ENCODE measurements around the gene PLD1.
"Not testable (repeated sequence)": the region's sequence is repeated elsewhere in the genome, so short reads cannot be mapped to it uniquely, and the experiment has no call there.

PLD1 gene

GRCh38 chr3:171835613-171836012, 25.3 kb upstream of the PLD1 start:
- DNase-seq = no peak

DNA sequence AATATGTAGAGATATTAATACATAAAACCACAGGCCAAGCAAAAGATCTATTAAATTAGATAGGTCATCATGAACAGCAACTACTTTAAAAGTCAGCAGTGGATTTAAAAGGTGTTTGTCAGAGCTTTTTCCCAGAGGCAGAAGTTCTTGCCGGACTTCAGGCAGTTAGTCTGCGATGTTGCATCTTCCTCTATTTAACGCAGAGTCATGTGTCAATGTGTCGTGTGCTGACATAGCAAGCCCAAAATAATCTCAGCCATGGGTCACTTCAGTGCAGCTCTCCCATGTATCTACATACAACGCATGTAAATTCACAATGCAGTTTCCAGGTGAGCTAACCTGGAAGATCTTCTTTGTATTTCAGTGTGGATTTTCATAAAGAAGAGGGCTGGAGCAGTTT, 24.8 kb upstream of the PLD1 start:
- no peak for DNase-seq

DNA sequence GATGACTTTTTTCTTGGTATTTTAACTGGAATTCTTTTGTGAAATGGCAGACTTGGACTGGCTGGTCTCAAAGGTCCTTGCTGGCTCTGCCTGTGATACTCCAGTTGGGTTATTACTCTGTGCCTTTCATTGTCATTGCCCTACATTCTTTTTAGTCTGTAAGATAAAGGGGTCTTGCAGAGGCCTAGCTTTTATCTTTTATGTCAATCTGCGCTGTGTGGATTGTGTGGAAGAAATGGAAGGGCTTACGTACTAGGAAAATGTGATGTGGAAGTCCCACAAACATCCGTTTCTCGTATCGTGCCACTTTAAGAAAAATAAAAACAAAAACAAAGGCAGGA, 24.1 kb upstream of the PLD1 start:
- no peak for DNase-seq

DNA sequence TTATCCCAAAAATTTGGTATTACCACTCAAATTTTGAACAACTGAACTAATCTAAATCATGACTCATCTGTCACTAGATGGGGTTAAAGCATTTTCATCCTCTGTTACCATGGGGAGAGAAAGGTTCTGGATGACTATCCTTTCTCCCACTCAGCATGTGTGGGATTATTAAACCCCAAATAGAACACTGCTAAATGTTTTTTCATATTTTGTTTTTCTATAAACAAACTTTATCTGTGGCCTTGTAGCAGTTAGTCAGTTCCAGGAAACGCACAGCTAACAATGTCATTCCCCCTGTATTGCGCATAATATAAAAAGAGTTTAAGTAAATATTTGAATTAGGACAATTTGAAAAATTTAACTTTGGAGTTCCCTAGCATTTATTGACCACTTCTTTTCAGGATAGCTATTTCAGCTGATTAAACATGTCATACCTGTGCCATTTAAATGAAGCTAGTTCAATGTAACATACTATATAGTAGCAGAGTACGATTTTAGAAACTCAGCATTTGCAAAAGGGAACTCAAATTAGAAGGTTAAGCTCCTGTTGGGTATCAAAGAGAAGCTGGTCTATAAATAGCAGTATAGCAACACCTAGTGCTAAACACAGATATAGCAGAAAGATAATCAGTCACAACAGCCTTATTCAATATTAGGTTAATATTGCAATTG, 23.6 kb upstream of the PLD1 start:
- peak; percentile 10 for DNase-seq

DNA sequence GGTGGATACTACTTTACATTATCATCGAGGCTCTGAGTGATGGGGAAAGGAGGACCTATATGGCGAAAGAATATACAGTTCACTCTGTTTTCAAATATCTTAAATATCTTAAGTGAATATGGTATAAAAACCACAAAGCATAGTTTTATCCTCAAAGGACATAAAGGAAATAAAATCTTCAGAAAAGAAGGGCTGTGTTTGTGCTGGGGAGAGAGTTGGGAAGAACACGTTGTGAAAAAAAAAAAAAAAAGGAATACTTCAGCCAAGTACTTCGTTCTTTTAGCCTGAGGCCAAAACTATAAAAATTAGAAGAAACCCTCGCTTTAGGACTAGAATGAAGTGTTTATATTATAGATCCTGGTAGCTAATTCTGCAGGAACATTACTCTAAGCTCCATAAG, 22.7 kb upstream of the PLD1 start:
- DNase-seq = no peak

GRCh38 chr3:171831936-171832335, 21.7 kb upstream of the PLD1 start:
- DNase-seq = no peak

DNA sequence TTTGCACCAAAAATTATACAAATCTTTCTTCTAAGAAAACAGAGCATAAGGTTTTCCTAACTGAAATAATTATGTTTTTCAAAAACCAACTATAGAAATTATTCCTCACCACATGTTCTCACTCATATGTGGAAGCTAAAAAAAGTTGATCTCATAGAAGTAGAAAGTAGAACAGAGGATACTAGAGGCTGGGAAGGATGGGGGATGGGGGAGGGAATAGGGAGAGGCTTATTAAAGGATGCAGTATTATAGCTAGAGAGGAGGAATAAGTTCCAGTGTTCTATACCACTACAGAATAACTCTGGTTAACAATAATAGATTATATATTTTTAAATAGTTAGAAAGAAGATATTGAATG, 20.2 kb upstream of the PLD1 start:
- no peak for DNase-seq

DNA sequence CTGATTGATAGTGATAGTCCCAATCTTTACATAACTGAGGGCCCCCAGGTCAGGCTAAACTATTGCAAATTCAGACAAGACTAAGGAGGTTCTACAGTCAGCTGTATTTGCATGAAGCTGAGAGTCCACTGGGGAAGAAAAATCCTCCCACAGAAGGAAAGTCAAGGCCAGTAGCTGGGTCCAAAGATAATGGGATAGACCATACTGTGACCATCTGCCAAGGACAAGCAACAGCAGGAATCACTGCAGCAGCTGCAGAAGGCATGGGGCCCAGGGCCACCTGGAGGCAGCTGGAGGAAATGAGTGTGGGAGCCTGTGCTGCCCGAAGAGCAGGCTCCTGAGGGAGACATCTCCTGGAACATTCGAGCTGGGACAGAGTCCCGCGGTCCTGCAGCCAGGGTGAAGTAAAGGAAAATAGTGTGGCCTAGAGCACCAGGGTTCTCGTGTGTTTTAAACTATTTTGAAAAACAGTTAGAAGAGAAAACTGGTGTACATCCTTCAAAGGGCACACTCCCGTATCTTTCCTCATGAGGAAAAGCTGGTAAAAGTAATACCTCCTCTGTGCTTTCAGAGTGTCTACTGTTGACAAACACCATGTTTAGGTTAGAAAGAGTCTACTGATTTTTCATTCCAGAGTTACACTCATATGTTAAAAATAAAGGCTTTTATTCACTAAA, 19.7 kb upstream of the PLD1 start:
- DNase-seq = peak; percentile 6

DNA sequence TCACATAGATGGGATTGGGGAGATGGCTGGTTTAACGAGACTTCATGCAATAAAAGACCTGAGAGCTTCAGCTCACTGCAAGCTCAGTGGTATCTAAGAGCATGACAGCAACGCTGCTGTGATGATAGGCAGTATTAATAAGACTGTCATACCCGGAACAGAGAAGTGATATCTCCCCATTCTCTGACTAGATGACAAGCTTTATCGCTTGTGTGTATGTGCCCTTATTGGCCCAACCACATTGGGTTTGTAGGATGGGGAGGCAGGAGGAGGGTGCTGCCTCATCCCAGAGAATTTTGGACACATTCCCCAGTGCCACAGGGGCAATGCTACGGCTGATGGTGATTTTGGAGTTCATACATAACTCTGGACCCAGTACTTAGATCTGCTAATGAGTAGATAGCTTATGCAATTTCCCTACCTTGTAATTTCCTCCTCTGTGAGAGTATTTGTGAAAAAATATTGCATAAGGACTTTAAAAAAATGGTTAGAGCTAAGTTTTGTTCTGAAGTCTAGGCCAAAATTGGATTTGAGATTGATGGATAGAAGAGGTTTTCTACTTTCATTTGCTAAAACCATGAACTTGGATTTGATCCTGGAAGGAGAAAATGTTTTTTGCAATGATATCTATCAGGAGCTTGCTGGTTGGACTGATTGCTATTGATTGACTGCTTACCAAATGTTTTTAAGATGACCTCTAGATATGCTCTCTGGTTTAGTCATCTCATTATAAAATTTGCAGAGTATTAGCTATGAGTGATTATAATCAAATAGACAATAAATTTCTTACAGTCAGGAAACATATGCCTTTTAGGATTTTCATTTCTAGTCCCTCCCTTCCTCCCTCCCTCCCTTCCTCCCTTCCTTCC, 18.9 kb upstream of the PLD1 start:
- no peak for DNase-seq

GRCh38 chr3:171827836-171828458, 17.7 kb upstream of the PLD1 start:
- no peak for DNase-seq

DNA sequence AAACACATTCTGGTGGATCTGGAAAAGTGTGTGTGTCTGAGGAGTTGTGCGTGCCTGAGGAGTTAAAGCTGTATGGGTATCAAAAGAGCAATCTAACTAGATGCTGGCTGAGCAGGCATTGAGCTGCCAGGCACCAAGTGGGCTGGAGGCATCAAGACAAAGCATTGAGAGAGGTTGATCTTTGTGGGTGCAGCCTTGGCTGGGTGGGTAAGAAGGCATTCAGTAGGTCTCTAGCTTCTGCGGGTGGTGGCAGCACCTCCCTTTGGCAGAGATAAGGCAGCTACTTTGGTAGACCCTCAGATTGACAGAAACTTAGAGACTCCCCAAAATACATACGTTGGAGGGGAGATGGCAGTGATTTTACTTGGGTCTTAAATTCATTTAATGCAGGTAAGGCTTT, 17.1 kb upstream of the PLD1 start:
- no peak for DNase-seq

DNA sequence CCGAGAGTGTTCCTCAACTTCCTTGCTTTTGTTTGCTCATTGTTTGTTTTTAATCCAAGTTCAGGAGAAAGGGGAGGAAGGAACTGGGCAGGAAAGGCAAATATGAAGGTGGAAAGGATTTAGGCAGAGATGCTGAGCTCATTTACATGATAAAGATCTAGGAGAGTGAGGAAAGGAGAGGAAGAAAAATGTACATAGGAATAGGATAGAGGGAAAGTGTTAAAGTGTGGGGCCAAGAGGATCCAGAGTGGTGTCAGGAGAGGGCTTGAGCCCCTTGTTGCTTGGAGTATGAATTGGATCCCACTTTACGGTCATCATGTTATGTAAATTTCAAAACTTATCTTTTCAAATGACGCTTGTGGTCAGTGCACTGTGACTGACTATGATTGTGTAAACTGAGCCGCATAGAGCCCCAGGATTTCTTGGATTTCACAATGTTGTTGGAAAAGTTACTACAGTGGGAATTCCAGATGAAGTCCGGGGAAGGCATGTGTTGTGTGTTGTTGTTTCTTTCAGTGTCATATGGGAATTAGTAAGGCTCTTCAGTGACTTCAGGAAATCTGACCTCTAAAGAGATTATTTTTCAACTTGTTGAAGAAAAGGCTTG, 15.0 kb upstream of the PLD1 start:
- no peak for DNase-seq

DNA sequence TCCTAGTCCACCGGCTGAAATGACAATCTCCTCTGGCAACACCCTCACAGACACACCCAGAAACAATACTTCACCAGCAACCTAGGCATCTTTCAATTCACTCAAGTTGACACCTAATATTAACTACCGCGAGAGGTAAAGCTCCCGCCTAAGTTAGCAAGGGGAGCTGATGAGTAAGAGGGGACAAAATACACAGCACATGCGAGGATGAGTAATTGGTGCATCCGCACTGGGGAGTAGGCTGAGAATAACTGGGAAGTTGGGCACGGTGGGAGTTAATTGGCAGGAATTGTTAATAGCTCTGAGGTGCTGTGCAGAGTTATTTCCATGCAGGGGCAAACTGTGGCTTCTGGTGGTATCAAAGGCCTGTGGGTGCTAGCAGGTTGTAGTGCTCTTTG, 14.5 kb upstream of the PLD1 start:
- no peak for DNase-seq

DNA sequence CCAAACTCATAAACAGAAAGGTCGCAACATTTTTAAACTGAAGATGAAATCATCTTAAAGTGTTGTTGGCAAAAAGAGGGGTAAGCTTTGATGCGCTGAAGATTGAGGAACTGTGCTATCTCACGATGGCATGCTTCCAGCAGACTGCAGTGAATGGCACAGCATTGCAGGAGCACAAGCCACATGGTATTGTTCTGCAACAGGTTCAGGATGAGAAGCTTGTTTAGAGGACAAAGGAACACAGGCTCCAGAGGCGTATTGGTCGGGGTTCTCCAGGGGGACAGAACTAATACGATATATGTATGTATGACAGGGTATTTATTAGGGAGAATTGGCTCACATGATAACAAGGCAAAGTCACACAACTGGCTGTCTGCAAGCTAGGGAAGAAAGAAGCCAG, 13.8 kb upstream of the PLD1 start:
- no peak for DNase-seq

- no peak for DNase-seq
These were observed 12.3 kb upstream of the PLD1 start for GRCh38 chr3:171822431-171823106.

- DNase-seq = no peak
These were observed 11.6 kb upstream of the PLD1 start for GRCh38 chr3:171821778-171822358.

DNA sequence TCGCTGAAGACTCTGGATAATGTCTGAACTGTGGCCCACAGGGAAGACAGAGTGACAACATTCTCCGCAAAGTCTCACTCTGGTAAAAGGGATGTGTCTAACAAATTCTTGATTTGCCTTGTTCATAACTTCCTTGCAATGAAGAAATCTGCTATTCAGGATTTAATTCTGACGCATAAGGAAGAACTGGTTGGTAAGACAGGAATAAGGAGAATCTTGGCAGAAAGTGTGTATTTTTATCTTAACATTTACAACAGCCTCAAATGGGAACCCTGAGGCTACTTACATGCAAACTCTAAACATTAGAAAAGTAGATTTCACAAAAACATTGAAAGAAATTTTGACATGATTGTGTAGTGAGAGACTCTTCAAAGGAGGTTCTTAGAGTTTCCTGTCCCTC, 10.8 kb upstream of the PLD1 start:
- no peak for DNase-seq

GRCh38 chr3:171817074-171817800, 7.0 kb upstream of the PLD1 start:
- DNase-seq = no peak

DNA sequence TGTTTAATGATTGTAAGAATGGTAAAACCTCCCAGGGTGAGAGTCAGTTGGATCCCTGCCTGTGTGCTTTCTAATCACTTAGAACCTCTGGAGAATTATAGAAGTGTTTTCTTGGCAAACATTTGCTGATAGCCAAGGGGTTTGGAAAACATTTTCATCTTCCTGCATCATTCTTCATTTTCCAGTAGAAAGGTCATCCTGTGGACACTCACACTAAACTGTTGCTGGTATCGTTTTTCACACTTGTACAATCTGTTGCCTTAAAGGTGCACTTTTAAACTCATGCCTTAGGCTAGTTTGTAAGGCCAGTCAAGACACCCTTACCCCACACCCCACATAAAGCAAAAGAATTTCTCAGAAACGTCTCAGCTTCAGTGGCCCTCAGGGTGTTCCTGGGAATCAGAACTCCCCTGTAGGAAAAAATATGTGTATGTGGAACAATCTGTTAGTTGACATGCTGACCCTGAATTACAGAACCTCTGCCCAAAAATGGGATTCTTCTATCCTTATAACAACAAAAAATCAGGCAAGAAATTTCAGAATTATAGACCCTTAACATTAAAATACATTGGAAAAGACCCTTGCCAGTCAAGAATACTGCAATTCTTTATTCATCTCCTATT, 5.8 kb upstream of the PLD1 start:
- no peak for DNase-seq

- DNase-seq = not testable (repeated sequence)
These were observed 4.4 kb upstream of the PLD1 start for GRCh38 chr3:171814662-171815061.

GRCh38 chr3:171813897-171814460, 3.7 kb upstream of the PLD1 start:
- no peak for DNase-seq
